K562 (cell line): ENCODE data around the gene GNA15. TPM values are rescaled to one million over a fixed set of nuclear protein-coding genes. Genes with fewer than 3 reads are reported as not detected.
A peak's percentile ranks its signal among the peaks of the same experiment; 100 is the strongest.

Experiments used
- ATF1 ChIP-seq, 2 experiments: fragments of 450-650 bp in 1 of 2; IDR thresholded peaks; 2 replicates each; pipeline ENCODE4 v1.6.1; 2016; ENCODE audit warnings: missing compliant biosample characterization in 1 of 2, missing genetic modification characterization in 1 of 2
- HMGXB4 ChIP-seq: sonication (generic); formaldehyde crosslinking; IDR thresholded peaks from 2 replicates; pipeline ENCODE4 v1.8.1; 2023; ENCODE audit warnings: mild to moderate bottlenecking, missing genetic modification reagents
- TAL1 ChIP-seq: fragments of 450-650 bp; IDR thresholded peaks from 2 replicates; pipeline ENCODE4 v1.6.1; 2016; ENCODE audit warnings: mild to moderate bottlenecking
- ZNF316 ChIP-seq: fragments of 450-650 bp; IDR thresholded peaks from 2 replicates; pipeline ENCODE4 v1.6.1; 2016
- ZNF324 ChIP-seq: fragments of 250-450 bp; sonication (Bioruptor Pico); IDR thresholded peaks from 2 replicates; pipeline ENCODE4 v1.4.0; 2020; ENCODE audit warnings: mild to moderate bottlenecking
- ZNF512 ChIP-seq: IDR thresholded peaks from 2 replicates; pipeline ENCODE4 v1.6.1; 2016; ENCODE audit warnings: missing genetic modification characterization, missing compliant biosample characterization
- polyA plus RNA-seq, 8 experiments: library from polyadenylated mRNA; depleted of rRNA in 4 of 8; stranded (reverse) in 5 of 8; unstranded in 3 of 8; fragments of >200 nt; fragmentation: Nextera tagmentation in 2 of 8; fragmentation: Illumina TruSeq in 1 of 8; extraction: Ambion mirVana in 2 of 8; extraction: Trizol in 1 of 8; gene quantifications; 2 replicates each; pipeline versions ENCODE4 v1.2.1 to v1.2.3, GENCODE V29; 2011 to 2014; ENCODE audit warnings: inconsistent platforms in 1 of 8, missing spikeins in 1 of 8
- total RNA-seq, 7 experiments: library from RNA; depleted of rRNA in 6 of 7; stranded (reverse); fragments of >200 nt in 6 of 7; fragmentation: Illumina TruSeq in 2 of 7; extraction: Trizol in 2 of 7; gene quantifications; 2 replicates each; pipeline versions ENCODE4 v1.2.1 to v1.2.3, GENCODE V29; 2011 to 2021; ENCODE audit warnings: low replicate concordance in 1 of 7

GNA15 gene
- total and polyA plus RNA-seq, 9 of the 15 experiments (the other 6 are each of a cell fraction or from before 2014, with no cell fraction given), result 0.03 to 0.24 (median 0.11) TPM; not detected in 1

GRCh38 chr19:3167533-3168272 lies 31.9 kb downstream of the GNA15 start (continued):
- TF ChIP-seq ZNF512 (tag), result no peak
- TF ChIP-seq ZNF316, result peak; percentile 42; the same call in 1 of the 2 replicates
- no peak for TF ChIP-seq HMGXB4 (CRISPR knock-in tag)
- TF ChIP-seq TAL1, result no peak
- TF ChIP-seq ZNF324 (CRISPR knock-in tag), result no peak
- no peak for TF ChIP-seq ATF1 (CRISPR knock-in tag; IDR thresholded peaks at IDR 0.05)
- TF ChIP-seq ATF1 (tag; IDR thresholded peaks at IDR 0.05), result no peak
